Jurkat, Clone E6-1 (cell line): ENCODE measurements around the gene S1PR1.

Source experiments
- DNase-seq: peaks from one replicate; pipeline ENCODE4 v3.0.0-alpha.2; 2011; ENCODE audit warnings: low read depth, low spot score
- H3K4me3 ChIP-seq: 2 replicates; pipeline ENCODE4 v1.5.1; 2011; ENCODE audit warnings: mild to moderate bottlenecking, low read length, control low read depth, moderate library complexity

S1PR1 gene

DNA sequence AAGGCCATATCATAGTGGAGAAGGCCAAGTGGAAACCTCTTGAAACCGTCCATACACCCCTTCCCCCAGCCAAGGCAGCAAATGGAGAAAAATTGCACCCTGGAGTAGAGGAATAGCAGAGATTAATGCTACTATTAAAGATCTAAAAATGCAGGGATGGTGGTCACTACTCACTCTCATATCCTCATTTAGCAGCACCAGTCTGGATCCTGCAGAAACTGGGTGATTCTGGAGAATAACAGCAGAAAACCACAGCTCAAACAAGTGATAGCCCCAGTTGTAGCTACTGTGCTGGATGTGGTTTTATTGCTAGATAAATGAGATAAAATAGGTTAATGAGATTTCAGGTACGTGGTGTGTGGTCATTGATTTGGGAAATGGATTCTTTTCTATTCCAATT is 30.3 kb downstream of the S1PR1 start:
- H3K4me3 ChIP-seq, result no peak overlapping the region
- DNase-seq, result no peak

DNA sequence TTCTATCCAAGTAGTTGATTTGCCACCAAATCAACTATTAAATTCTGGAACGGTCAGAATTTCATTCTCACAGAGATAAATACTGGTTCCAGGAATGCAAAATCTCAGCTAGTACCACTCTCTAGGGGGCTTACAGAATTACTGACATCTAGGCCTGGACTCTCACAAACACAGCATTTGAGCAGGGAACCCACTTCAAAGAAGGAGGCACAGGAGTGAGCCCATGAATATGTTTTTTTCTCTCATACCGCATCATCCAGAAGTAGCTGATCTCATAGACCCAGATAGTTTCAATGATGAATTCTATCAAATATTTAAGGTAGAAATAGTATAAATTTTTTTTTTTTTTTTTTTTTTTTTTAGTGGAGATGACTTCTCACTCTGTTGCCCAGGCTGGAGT is 32.1 kb downstream of the S1PR1 start:
- no peak for DNase-seq
- no peak overlapping the region for H3K4me3 ChIP-seq

DNA sequence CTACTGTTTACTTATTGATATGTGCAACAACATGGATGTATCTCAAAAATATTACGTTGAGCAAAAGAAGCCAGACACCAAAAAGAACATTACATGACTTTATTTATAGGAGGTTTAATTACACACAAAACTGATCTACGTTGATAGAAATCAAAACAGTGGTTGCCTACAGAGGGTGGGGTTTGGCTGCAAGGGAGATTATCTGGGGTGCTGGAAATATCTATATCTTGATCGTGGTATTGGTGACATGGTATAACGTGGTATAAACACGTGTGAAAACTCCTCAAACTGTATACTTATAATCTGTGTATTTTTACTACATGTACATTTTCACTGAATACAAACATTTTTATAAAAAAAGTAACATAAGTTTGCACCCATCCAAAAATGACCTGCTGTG is 38.9 kb downstream of the S1PR1 start:
- no peak for DNase-seq
- no peak overlapping the region for H3K4me3 ChIP-seq

DNA sequence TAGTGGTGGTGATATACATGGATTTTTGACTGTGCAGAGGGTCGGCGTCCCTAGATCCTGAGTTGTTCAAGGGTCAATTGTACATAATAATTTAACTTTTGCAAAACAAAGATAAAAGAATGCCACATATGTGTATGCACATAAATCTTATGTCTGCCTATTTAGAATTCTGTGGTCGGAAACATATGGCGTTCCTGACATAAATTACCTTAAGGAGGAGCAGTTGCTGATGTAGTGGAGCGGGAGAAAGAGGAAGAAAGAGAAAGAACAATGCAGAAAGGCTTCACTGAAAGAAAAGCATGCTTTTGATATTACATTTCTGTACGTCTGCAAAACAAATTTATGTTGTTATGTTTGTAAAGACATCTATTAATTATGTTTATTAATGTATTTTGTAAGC is 40.0 kb downstream of the S1PR1 start:
- H3K4me3 ChIP-seq, result no peak overlapping the region
- DNase-seq, result no peak

DNA sequence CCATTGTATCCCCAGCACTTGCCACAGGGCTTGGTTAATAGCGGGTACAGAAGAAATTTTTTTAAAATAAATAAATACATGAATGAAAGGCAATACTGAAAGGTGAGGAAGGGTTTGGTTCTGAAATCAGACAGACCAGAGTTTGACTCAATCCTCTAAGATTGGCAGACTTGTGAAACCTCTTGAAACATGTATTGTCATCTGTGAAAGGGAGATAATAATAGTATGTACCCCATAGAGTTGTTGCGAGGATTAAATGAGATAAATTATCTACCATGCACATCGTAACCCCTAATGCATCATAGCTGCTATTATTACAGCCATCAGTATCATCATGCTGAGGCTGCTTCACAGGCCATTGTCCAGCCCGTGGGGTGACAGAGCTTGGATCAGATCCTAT is 41.4 kb downstream of the S1PR1 start:
- no peak for DNase-seq
- H3K4me3 ChIP-seq, result no peak overlapping the region

DNA sequence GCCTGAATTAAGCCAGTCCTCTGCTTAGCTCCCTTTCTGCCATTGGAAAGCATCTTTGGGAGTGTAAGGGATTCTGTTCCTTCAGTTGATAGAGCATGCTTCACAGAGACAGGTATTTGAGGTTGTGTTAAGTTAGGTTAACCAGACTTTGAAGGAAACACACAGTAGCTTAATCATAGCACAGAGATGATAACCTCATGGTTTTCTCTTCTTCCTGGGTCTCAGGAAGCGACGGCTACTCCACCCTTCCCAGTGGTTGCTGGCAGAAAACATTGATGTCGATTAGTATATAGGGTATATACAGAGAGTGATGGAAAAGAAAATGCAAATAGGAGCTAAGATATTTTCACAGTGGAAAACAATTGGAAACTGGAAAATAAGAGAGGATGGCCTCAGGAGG is 42.0 kb downstream of the S1PR1 start:
- DNase-seq, result peak; percentile 38

DNA sequence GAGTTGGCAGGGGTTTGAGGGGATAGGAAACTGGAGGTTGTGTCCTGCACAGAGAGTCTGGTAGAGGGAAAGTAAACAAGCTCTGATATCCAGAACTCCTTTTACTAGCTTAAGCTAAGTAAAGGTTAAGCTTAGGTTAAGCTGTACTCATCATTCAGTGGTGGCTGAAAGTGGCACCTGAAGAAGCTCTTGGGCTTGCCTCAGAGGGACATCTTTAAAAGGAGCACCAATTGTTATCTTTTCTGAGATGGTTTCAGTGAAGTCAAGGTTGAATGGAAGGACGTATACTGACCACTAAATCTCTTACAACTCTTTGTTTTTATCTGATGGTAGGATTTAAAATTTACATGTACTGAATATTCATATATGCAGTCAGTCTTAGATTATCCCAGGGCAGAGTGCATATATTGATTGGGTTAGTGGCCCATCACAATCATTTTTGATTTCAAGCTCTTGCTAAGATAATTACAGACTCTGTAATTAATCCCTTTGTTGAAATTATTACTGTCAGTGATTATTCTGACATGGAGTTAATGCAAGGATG is 43.3 kb downstream of the S1PR1 start:
- DNase-seq, result no peak
- no peak overlapping the region for H3K4me3 ChIP-seq

More for the DNA sequence above, 42.0 kb downstream of the S1PR1 start:
- no peak overlapping the region for H3K4me3 ChIP-seq

DNA sequence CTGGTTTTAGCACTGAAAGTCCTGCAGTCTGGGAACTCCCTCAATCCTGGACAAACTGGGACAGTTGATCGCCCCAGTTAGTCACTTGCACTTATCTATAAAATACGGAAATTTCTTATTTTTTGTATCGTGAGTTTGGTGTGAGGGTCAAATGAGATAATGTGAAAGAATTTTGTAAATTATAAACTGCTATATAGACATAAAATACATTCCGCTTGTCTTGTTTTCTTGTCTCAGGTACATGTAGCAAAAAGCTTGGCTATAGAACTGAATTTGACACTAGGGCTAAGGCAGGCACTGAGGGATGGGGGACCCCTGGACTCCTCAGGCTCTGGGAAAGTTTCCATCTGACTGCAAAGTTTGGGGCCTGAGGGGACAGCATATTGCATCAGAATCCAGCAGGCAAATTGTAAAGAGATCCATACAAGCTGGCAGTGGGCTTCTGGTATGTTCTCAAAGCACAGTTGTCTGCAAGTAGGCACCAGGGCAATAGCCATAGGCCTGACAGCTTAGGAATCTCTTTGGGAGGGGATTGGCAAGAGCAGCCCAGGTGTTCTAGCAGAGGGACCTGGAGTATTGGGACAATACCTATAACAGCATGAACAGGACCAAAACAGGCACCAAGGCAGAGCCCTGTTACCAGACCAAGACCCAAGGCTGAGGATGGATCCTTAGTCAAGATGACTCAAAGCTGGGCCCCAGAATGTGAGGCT is 44.3 kb downstream of the S1PR1 start:
- H3K4me3 ChIP-seq, result no peak overlapping the region
- no peak for DNase-seq

DNA sequence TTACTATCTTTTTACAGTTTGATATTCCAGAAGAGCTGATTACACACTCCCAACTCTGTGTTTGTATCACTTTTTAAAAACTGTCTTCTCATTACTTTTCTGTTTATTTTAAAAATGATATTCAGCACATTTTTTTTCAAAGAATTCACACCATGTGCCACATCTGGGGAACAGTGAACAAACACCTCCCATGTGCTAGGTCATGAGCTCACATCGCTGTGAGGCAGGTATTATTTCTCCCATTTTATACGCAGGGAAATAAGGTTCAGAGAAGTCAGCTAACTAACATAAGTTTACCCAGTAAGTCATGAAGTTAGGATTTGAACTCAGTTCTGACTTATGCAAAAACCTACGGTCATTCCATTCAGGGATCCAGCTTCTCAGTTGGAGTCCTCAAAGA is 44.9 kb downstream of the S1PR1 start:
- H3K4me3 ChIP-seq, result no peak overlapping the region

DNA sequence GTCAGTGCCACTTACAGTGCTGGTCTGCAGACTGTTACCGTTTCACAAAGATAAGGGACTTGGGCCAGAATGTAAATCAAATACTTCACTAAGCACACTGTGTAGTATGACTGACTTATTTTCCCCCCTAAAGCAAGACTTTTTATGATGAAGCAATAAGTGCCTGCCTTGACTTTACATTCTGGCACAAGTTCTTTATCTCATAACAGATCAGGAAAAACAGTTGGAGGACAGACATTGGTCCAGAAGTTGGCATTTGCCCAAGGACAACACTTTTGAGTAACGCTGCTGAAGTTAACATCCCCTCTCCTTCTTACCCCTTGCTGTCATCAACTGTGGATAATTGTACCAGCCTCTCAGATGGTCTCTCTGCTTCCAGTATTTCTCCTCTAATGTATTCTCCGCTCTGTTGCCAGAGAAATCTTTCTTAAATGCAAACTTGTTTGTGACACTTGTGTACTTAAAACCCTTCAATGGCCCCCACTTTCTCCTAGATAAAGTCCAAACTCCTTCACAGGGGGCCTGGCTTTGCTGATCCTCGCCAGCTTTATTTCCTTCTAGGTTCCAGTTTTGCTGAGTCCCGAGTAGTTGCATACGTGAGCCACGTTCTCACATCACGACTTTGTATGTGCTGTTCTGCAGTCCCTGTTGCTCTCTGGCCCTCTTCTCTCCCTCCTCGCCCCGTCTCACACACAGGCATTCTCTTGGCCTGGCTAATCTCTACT is 45.7 kb downstream of the S1PR1 start:
- DNase-seq, result no peak
- H3K4me3 ChIP-seq, result no peak overlapping the region

More for the DNA sequence above, 44.9 kb downstream of the S1PR1 start:
- no peak for DNase-seq

DNA sequence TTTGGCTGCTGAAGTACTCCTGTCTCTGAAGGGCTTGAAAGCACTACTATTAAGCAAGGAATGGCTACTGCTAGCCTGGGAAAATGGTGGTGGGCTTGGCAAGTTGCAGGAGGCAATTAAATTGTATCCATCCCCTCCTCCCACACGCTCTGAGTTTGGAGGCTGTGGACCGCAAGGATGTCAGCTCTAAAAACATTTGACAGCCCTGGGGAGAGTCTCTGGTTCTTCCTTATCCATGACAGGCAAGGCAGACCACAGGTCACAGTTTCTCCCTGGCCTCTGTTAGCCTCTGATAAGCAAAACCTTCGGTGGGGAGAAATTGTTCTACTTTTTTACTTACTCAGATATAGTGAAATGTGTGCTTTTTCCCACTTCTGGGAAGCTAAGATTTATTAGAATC is 46.6 kb downstream of the S1PR1 start:
- no peak for DNase-seq
- no peak overlapping the region for H3K4me3 ChIP-seq

DNA sequence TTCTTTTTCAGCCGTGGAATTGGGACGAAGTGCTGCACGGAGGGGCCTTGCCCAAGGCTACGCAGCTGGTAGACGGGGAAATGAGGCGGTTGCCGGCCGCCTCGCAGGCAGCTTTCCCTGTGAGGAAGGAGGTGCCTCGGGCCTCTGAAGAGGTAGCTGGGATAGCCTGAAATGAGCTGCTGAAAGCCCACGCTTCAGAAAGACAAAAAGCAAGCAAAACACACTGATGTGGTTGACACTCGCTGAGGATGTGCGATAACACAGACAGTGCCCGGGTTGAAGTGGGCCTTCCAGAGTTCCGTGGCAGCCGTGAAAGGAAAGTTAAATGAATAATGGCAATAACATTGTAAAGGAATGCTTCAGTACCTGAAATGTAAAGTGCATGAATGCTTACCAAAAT is 47.2 kb downstream of the S1PR1 start:
- no peak overlapping the region for H3K4me3 ChIP-seq
- no peak for DNase-seq

DNA sequence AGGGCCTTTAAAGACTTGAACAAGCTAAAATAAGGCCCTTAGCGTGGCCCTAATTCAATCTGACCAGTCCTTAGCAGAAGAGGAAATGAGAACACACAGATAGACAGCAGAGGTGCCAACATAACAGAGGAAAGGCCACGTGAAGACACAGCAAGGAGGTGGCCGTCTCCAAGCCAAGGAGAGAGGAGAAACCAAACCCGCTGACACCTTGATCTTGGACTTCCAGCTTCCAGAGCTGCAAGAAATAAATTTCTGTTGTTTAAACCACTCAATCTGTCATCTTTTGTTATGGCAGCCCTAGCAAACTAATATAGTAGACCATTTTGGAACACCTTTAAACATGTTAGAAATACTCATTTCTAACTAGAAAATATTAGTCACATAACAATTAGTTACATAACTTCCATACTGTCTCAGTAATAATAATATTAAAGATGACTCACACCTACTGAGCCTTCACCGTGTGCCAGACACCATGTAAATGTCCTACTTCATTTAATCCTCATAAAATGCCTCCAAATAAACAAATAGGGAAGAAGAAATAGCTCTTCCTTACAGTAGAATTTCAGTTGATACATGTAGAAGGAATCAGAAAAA is 47.9 kb downstream of the S1PR1 start:
- no peak for DNase-seq

DNA sequence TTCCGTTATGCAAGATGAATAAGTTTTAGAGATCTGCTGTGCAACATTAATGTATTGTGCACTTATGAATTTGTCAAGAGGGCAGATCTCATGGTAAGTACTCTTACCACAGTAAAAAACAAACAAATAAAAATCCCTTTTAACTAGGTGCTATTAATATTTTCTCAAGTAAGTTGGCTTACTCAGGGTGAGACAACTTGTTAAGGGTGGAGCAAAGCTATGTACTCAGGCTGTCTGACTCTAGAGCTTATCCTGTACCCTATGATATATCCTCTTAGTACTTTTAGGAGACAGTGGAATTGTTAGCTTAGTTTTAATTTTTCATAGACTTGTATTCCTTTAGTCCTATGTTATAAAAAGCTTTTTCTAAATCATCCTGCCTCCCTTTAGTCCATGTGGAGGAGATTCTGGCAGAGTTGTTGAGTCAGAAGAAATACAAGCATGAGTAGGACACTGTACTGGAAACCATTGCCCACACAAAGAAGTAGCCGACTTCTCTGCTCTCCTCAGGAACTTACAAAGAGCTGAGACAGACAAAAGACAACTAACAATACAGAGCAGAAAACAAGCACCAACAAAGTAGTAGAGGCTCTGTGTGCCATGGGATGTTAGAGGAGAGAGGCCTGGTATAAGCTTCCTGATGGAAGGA is 49.2 kb downstream of the S1PR1 start:
- H3K4me3 ChIP-seq, result no peak overlapping the region
- DNase-seq, result no peak

More for the DNA sequence above, 47.9 kb downstream of the S1PR1 start:
- no peak overlapping the region for H3K4me3 ChIP-seq

DNA sequence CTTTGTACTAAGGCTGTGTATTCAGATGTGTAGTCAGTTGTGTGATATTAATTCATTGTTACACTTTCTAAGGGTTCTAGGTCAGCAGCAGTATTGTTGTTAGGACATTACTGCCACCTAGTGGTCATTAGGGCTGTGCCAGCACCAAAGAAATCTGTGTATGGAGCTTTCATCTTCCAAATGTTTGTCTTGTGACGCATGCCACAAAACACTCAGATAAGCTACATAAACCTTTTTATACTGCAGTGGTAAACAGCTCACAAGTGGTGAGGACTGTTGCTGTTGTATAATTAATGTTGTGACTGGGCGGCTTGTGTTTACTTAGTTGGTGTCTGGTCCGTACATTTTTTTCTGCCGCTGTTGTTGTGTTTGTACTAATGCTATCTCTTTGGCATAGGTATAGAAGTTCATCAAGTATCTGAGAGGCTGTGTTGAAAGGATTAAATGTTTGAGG is 51.7 kb downstream of the S1PR1 start:
- peak; percentile 87 for DNase-seq

DNA sequence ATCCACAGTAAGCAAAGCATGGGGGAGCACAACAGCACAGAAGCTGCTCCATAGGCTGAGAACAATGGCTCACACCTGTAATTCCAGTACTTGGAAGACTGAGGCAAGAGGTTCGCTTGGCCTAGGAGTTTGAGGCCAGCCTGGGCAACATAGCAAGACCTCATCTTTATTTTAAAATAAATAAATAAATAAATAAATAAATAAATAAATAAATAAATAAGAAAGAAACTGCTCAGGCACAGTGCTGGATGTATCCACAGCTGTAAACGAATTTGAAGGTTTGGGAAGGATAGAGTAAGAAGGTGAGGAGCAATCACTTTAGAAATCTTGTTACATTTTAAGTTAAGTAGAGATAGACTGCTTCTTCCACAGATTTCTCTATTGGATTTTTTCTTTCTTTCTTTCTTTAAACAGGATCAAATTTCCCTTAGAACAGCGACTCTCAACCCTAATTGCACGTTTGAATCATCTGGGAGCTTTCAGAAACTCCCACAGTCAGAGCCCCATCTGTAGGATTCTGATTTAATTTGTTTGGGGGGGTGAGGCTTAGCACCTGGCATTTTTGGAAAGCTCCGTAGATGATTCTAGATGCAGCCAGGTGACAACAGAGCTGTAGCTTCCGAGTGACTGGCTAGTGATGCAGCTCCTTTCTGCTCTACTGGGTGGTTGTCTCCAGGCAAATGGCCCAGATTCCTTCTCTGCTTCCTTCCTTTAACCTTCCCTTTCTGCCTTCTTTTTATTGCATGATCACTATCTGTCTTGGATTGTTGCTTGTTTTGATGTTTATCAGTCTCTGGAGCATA is 53.5 kb downstream of the S1PR1 start:
- H3K4me3 ChIP-seq, result no peak overlapping the region
- DNase-seq, result no peak

More for the DNA sequence above, 51.7 kb downstream of the S1PR1 start:
- no peak overlapping the region for H3K4me3 ChIP-seq
